Fibroblast of skin of scalp (primary cell): Measurements from ENCODE around the gene PLXDC1.
A peak's percentile ranks its signal among the peaks of the same experiment; 100 is the strongest.
"Not testable (repeated sequence)": the region's sequence is repeated elsewhere in the genome, so short reads cannot be mapped to it uniquely, and the experiment has no call there.

Experiments used
- DNase-seq: peaks from one replicate; pipeline ENCODE4 v3.0.0-alpha.2; 2013

The PLXDC1 gene

DNA sequence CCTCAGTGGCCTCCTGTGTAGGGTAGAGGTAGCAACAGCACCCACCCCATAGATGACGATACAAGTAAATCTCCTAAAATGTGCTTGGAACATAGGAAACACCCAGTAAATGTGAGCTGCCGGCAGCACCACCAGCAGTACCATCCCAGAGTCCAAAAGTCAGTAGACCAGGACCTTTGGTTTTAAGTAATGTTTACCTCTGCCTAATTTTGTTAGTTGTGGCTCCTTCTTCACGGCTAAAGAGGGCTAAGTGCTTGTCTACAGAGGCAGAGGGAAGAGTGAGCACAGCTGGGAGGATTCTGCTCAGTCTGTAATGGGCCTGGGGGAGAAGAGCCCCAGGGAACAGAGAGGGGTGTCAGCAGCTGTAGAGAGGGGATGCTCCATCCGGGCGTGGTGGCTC is 92.9 kb downstream of the PLXDC1 start:
- no peak for DNase-seq

DNA sequence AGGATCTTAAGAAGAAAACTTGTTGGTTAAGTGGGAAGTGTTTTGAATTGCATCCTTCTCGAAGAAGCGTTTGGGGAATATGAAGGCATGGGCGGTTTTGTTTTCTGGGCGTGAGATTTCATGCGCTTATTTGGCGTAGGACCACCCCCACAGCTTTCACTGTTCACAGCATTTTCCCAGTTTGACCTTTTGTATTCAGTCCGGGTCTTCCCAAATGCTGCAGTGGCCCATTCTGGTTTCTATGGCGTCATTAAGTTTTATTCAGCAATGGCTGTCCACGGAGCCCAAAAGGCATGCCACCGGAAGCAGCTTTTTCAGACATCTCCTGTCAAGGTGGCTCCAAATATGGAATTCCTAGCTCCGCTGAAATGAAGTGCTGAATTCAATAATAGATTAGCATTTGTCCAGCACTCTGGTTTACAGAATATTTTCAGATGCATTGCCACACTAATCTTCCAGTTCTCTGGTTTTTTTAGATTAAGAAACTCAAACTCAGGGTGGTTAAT is 93.7 kb downstream of the PLXDC1 start:
- DNase-seq, result no peak

DNA sequence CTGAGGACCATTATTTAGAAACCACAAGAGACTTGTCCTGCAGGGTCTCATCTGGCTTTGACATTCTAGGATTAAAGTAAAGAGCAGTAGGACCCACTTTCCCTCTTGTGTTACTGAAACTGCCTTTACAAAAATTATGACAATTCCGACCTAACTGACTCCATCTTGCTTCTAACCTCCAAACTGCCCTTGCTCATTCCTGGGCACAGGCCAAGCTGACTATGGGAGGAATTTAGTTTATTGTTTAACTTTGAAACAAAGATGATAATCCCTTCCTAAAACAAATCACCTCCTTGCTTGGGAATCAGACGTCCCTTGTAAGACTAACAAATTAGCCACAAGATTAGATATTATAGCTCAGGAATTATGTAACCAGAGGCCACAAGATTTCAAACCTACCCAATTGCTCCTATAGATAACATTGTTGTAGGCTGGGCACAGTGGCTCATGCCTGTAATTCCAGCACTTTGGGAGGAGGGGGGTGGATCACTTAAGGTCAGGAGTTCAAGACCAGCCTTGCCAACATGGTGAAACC is 97.3 kb downstream of the PLXDC1 start:
- DNase-seq, result no peak

DNA sequence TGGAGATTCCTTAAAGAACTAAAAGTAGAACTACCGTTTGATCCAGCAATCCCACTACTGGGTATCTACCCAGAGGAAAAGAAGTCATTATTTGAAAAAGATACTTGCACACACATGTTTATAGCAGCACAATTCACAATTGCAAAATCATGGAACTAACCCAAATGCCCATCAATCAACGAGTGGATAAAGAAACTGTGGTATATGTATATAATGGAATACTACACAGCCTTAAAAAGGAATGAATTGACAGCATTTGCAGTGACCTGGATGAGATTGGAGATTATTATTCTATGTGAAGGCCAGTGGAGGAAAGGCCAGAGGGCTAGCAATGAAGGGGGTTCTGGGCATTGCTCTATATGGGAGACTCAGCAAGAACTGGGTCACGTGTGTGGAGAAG is 99.0 kb downstream of the PLXDC1 start:
- DNase-seq, result not testable (repeated sequence)

DNA sequence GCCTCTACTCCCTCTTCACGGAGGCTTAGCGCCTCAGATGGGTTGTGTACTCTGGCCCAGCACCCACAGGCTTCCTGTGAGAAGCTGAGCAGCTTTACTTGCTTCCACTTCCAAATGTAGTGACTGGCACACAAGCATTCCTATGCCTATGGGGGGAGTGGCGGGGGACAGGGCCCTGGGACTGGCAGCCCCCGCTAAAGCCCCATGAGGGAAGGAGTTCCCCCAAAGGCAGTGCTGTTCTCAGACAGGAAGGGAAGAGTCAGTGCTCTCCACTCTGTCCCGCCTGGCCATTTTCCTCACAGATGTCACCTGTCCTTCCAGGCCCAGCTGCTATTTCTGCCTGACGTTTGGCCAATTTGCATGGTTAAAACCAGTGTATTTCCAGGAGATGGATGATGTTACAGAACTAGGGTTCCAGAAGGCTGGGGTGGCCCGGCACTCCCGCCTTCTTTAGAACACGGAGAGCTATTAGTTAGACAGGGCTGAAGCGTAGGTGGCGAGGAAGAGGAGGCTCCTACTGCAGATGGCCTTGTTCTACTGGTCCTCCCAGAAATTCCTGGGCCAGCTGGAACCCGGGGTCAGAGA is 100.3 kb downstream of the PLXDC1 start:
- DNase-seq, result no peak

DNA sequence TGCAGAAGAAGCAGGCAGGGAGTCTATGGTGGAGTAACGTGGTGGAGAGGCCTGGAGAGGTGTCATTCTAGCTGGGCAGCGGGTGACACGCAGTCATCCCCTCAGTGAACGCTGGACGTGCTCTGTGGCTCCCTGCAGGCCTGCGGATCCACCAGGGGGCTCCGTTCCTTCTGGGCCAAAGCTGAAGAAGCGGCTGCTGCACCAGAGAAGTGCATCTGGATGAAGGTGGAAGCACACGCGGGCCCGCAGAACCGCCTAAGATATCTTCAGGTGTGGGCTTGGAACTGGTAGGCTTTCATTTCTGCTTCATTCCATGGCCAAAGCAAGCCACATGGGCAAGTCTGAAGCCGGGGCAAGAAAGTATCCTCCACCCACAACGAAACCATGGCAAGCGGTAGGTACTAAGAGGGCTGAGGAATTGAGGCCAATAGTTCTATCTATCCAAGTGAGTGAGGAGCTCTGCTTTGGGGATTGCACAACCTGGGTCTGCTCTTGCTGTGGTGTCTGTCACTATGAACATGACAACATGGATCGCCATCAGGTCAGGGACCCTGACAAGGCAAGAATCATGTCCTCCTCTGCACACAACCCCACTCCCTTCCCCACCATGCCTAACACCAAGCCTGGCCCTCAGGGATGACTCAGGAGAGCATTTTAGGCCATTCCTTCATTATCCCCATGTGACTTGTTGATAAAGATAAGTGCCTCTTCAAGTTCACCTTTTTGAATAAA is 105.3 kb downstream of the PLXDC1 start:
- no peak for DNase-seq

DNA sequence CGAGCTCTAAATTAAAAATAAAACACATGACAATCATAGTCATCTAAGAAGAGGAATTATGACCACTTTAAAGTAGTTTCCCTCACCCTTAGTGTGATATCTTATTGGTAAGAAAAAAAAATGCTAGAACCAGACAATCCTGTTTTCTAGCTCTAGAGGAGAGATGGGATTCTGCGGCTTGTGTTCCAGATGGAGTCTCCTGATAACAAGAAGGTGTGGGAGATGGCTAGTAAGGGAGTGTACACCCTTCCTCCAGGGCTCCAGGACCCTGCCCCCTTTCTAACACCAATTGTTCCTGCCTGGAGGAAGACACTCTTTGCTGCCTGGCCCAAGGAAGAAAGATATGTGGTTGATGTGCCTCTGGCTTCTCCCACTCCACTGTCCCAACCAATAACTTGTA is 115.4 kb downstream of the PLXDC1 start:
- DNase-seq, result no peak

DNA sequence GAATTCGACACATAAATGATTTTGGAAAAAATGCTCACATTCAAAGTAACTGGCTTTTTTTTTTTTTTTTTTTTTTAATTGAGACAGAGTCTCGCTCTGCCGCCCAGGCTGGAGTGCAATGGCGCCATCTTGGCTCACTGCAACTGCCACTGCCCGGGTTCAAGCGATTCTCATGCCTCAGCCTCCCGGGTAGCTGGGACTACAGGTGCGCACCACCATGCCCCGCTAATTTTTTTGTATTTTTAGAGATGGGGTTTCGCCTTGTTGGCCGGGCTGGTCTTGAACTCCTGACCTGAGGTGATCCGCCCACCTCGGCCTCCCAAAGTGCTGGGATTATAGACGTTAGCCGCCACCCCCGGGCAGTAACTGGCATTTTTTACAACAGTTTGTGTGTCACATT is 115.9 kb downstream of the PLXDC1 start:
- DNase-seq, result not testable (repeated sequence)

DNA sequence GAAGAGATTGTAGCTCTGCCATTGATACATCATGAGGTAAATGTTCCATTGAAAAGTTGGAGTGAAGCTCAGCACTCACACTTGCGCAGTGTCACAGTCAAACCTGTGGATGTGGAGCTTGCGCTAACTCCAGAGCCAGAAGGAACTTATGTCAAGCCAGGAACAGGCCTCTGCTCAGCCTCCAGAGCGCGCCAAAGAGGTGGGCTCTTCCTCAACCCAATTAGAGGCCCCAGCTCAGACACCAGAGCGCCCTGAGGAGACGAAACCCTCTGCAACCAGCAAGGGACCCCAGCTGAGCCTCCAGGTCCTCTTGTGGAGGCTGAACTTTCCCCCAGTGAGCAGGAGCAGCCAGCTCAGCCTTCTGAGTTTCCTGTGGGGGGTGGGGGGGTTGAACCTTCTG is 122.7 kb downstream of the PLXDC1 start:
- DNase-seq, result no peak

DNA sequence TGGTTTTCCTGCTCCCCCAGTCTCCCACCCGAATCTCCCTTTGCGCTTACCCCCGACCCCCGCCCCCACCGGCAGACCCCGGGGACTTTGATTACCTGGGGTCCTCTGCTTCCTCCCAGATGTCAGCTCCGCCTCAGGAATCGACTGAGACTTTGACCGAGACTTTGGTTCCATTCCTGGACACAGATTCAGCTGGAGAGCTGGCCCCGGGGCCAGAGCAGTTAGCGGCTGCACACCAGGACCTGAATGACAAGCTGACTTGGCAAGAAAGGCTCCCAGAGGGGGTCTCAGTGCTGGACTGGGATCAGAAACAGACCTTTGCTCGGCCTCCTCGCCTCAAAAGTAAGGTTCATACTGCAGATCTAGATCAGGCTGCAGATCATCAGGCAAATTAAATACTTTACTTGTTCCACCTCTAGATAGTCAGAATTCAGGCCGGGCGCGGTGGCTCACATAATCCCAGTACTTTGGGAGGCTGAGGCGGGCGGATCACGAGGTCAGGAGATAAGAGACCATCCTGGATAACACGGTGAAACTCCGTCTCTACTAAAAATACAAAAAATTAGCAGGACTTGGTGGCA is 123.9 kb downstream of the PLXDC1 start:
- DNase-seq, result no peak

DNA sequence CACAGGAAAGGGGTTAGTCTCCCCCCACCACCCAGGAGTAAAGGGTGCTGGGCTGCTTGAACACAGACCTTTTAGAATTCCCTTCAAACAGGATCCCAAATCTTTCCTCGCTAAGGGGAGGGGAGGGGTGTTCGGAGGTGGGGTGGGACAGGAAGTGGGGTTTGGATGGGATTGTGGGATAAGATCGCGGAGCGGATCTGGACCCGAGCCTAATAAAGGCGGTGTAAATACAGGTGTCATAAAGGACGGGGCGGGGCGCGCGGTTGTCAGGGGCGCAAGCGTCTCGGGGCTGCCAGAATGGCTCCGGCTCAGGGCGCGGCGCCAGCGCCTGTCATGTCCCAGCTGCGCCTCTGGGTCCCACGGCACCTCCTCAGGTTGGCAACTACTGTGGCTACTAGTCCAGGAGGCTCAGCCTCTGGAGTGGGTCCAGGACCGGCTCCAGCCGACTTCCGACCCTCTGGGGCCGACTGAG is 124.4 kb downstream of the PLXDC1 start:
- DNase-seq, result peak; percentile 9

DNA sequence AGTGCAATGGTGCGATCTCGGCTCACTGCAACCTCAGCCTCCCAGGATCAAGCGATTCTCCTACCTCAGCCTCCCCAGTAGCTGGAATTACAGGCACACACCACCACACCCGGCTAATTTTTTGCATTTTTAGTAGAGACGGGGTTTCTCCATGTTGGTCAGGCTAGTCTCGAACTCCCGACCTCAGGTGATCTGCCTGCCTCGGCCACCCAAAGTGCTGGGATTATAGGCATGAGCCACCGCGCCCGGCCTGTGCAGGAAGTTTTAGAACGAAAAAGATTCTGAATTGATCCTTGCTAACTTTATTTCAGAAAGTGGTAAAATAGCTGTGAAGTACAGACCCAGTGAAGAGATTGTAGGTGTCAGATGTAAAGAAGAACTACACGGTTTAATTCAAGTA is 125.1 kb downstream of the PLXDC1 start:
- DNase-seq, result not testable (repeated sequence)

DNA sequence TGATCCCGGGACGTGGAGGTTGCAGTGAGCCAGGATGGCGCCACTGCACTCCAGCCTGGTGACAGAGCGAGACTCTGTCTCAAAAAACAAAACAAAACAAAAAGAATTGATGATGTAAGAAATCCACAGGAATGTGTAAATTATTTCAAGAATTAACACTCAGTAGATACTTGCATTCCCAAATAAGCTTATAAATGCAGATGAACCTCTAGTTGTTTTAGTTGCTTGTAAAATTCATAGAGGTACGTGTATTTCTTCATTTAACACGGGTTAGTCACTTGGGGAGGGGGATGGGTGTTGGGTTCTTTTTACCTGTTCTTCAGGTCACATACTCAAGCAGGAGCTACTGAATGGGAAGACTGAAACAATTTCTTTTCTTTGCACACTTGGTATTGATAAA is 128.5 kb downstream of the PLXDC1 start:
- peak; percentile 13 for DNase-seq

DNA sequence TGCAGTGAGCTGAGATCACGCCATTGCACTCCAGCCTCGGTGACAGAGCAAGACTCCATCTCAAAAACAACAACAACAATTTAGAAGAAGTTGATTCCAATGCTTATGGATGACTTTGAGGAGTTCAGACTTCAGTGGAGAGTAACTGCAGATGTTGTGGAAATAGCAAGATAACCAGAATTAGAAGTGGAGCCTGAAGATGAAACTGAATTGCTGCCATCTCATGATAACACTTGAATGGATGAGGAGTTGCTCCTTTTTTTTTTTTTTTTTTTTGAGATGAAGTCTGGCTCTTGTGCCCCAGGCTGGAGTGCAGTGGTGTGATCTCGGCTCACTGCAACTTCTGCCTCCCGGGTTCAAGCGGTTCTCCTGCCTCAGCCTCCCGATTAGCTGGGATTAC is 131.4 kb downstream of the PLXDC1 start:
- DNase-seq, result not testable (repeated sequence)

DNA sequence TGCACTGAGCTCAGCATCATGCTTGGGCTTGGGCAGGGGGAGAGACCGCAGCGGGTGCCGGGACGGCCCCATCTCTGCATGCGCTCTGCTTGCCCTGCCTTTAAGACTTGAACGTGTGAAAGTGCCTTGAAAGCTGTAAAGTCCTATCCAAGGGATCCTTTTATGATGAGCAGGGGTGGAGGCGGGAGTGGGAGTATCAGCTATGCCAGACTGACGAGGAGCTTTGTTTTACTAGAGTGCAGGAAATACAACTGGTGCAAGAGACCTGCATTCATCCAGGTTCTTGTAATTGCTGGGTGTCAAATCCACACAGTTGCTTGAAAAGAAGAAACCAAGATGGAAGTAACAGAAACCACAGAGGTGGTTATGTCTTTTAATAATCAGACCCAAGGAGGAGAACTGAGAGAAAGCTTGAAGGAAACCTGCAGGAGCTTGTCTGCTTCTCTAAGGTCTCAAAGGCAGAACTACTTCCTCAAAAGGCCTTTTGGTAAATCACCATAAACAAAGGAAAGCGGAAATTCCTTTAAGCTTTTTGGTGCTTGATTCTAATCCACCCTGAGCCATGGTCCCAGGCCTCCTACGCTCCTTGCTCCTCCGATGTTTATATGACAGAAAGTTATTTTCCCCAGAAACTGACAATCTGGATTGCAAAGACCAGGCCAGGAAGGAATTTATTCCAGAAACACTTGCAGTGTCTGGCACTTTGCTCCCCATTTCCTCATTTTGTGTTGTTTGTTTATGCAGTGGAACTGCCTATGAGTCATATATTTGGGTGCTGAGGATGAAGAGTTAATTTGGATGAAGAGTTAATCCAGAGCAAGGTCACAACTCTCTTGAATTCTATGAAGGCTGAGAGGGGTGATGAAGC is 132.9 kb downstream of the PLXDC1 start:
- DNase-seq, result no peak

DNA sequence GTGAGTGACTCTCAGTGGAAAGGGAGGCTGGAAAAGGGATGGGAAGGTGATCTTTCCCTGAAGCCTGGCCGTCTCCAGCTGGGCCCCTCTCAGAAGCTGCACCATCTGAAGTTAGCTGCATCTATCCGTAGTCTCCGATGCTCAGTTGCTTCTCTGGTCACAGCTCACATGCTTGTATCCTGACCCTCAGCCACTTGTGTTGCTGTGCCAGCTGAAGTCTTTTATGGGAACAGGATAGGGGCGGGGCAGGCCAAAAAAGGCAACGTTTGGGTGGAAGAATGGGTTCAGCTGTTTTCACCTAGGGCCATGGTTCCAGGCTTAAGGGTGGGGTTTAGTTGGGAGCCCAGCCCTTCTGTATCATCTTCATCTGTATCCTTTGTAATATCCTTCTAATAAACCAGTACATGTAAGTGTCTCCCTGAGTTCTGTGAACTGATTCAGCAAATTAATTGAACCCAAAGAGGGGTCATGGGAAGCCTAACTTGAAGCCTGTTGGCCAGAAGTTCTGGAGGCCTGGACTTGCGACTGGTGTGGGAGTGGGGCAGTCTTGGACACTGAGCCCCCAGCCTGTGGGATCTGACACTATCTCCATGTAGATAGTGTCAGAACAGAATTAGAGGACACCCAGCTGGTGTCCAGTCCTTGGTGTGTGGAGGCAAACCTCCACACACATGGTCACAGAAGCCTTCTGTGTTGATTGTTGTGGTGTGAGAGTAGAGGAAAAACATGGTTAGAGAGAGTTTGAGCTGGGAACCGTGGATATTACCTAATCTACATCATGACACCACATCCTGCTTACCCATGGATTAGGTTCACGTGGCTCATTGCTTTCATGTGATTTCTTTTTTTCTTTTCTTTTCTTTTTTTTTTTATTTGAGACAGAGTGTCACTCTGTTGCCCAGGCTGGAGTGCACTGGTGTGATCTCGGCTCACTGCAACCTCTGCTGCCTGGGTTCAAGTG is 135.0 kb downstream of the PLXDC1 start:
- DNase-seq, result no peak

DNA sequence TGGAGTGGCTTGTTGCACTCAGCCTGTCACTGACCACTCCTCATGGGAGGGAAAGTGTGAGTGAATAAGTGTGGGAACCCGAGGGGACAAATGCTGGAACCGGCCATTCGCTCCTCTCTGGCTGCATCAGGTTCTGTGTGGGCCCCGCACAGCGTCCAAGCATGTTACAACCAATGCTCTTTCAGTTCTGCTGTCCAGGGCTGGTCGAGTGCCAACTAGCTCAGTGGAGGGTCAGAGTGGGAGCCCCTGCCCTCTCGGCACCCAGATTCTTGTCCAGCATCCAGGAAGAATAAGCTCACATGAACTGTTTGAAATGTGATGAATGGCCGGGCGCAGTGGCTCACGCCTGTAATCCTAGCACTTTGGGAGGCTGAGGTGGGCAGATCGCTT is 135.9 kb downstream of the PLXDC1 start:
- DNase-seq, result no peak

DNA sequence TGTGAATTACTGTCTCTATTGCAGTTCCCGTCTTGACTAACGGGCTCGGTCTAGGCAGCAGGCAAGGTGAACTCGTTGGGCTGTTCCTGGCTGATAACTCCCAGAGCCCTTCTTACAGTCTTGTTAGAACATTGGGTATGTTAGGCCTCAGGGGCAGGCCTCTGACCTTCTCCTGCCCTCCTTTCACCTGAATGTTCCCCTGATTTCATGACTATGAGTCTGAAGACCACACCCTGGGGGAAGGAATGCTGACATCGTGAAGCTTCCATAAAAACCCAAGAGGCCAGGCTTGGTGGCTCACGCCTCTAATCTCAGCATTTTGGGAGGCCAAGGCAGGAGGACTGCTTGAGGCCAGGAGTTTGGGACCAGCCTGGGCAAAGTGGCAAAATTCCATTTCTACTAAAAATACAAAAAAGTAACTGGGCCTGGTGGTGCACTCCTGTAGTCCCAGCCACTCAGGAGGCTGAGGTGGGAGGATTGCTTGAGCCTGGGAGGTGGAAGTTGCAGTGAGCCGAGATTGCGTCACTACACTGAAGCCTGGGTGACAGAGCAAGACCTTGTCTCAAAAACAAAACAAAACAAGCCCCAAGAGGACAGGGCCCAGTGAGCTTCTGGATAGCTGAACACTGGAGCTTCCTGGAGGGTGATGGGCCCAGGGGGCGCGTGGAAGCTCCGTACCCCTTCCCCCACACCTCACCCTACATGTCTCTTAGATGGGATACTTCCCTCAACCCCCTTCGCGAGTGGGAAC is 136.5 kb downstream of the PLXDC1 start:
- no peak for DNase-seq

DNA sequence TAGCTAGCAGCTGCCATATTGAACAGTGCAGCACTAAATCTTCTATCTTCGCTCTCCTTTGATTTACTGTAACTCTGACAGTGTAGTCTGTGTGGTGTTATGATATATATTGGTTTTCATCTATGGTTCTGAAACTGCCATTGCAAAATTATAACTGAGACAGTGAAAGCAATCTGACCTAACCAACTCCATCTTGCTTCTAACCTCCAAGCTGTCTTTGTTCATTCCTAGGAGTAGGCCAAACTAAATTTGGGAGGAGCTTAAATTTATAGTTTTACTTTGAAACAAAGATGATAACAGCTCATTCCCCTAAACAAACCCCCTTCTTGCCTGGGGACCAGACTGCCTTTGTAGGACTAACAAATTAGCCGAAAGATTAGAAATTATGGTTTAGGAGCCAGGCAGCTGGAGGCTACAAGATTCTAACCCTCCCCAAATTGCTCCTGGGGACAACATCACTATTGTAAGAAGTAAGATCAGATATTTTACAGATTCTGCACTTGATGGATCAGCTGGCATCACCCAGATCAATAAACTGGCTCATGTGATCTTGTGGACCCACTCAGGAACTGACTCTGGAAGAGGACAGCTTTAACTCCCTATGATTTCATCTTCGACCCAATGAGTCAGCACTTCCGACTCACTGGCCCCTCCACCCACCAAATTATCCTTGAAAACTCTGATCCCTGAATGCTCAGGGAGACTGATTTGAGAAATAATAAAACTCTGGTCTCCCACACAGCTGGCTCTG is 137.2 kb downstream of the PLXDC1 start:
- peak; percentile 71 for DNase-seq
